IMR-90 (cell line): ENCODE results near the gene CRCP.

ENCODE experiments used
- BHLHE40 ChIP-seq: fragments of 150-350 bp; IDR thresholded peaks from 2 replicates; pipeline ENCODE4 v1.6.1; 2016; ENCODE audit warnings: mild to moderate bottlenecking, low read depth, low read length
- CEBPB ChIP-seq: IDR thresholded peaks from 2 replicates; pipeline ENCODE4 v1.6.1; 2012; ENCODE audit warnings: low read depth, low read length, improper control_type of control experiment
- CHD1 ChIP-seq: IDR thresholded peaks from 2 replicates; pipeline ENCODE4 v1.6.1; 2012; ENCODE audit warnings: low read depth, low read length, improper control_type of control experiment
- POLR2A ChIP-seq: IDR thresholded peaks from 2 replicates; pipeline ENCODE4 v1.6.1; 2012; ENCODE audit warnings: mild to moderate bottlenecking, low read depth, low read length
- RAD21 ChIP-seq: IDR thresholded peaks from 2 replicates; pipeline ENCODE4 v1.6.1; 2012; ENCODE audit warnings: low read length, improper control_type of control experiment
- TF ChIP-seq, protein P1 (sequence below): conservative IDR thresholded peaks from 2 replicates; pipeline ENCODE4 v1.5.1; 2012; ENCODE audit warnings: mild to moderate bottlenecking, low read depth, low read length, improper control_type of control experiment
- TF ChIP-seq, protein P2 (sequence below): fragments of 150-350 bp; IDR thresholded peaks from 2 replicates; pipeline ENCODE4 v1.6.1; 2016; ENCODE audit warnings: low read depth, mild to moderate bottlenecking, low read length, moderate library complexity, borderline replicate concordance
- TF ChIP-seq, protein P3 (sequence below): fragments of 150-350 bp; IDR thresholded peaks from 2 replicates; pipeline ENCODE4 v1.6.1; 2017; ENCODE audit warnings: mild to moderate bottlenecking, antibody characterized with exemption, low read length, low read depth

DNA sequence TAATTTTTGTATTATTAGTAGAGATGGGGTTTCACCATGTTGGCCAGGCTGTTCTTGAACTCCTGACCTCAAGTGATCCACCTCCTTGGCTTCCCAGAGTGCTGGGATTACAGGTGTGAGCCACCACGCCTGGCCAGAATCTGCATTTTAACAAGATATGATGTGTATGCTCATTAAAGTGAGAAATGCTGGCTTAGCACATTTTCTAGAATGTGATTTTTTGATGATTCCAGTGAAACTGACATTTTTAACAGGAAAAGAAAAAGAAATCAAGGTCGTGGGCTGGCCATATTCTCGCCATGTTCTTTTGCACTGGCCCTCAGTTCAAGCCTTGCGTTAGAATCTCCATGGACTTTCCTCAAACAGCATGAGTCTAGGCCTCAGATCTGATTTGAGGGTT lies 72.3 kb downstream of the CRCP start:
- TF ChIP-seq, protein P1, sequence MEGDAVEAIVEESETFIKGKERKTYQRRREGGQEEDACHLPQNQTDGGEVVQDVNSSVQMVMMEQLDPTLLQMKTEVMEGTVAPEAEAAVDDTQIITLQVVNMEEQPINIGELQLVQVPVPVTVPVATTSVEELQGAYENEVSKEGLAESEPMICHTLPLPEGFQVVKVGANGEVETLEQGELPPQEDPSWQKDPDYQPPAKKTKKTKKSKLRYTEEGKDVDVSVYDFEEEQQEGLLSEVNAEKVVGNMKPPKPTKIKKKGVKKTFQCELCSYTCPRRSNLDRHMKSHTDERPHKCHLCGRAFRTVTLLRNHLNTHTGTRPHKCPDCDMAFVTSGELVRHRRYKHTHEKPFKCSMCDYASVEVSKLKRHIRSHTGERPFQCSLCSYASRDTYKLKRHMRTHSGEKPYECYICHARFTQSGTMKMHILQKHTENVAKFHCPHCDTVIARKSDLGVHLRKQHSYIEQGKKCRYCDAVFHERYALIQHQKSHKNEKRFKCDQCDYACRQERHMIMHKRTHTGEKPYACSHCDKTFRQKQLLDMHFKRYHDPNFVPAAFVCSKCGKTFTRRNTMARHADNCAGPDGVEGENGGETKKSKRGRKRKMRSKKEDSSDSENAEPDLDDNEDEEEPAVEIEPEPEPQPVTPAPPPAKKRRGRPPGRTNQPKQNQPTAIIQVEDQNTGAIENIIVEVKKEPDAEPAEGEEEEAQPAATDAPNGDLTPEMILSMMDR, result no peak
- TF ChIP-seq, protein P2, sequence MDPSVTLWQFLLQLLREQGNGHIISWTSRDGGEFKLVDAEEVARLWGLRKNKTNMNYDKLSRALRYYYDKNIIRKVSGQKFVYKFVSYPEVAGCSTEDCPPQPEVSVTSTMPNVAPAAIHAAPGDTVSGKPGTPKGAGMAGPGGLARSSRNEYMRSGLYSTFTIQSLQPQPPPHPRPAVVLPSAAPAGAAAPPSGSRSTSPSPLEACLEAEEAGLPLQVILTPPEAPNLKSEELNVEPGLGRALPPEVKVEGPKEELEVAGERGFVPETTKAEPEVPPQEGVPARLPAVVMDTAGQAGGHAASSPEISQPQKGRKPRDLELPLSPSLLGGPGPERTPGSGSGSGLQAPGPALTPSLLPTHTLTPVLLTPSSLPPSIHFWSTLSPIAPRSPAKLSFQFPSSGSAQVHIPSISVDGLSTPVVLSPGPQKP, result no peak
- TF ChIP-seq POLR2A, result no peak
- TF ChIP-seq CHD1, result no peak
- TF ChIP-seq BHLHE40, result no peak
- TF ChIP-seq, protein P3, sequence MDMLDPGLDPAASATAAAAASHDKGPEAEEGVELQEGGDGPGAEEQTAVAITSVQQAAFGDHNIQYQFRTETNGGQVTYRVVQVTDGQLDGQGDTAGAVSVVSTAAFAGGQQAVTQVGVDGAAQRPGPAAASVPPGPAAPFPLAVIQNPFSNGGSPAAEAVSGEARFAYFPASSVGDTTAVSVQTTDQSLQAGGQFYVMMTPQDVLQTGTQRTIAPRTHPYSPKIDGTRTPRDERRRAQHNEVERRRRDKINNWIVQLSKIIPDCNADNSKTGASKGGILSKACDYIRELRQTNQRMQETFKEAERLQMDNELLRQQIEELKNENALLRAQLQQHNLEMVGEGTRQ, result no peak
- TF ChIP-seq CEBPB, result no peak
- TF ChIP-seq RAD21, result no peak
